Measurements from ENCODE around the gene NUDT12.

NUDT12 gene

GRCh38 chr5:103539376-103540330 is 22.9 kb downstream of the NUDT12 start:
- DNase-seq = no peak

- no peak for DNase-seq
These were observed 30.4 kb downstream of the NUDT12 start for GRCh38 chr5:103532086-103532734.

- DNase-seq = no peak
These were observed 36.2 kb downstream of the NUDT12 start for GRCh38 chr5:103526164-103526915.

- DNase-seq = no peak
These were observed 37.2 kb downstream of the NUDT12 start for GRCh38 chr5:103525361-103525760.

- DNase-seq = no peak
These were observed 39.3 kb downstream of the NUDT12 start for GRCh38 chr5:103523319-103523718.

- DNase-seq = no peak
These were observed 40.0 kb downstream of the NUDT12 start for GRCh38 chr5:103522586-103522985.

- DNase-seq = no peak
These were observed 43.0 kb downstream of the NUDT12 start for GRCh38 chr5:103519550-103519949.

- DNase-seq = no peak
These were observed 48.2 kb downstream of the NUDT12 start for GRCh38 chr5:103514371-103514770.

GRCh38 chr5:103513701-103514100 is 48.9 kb downstream of the NUDT12 start:
- DNase-seq = no peak

- DNase-seq = no peak
These were observed 50.1 kb downstream of the NUDT12 start for GRCh38 chr5:103512500-103512899.

- DNase-seq = no peak
These were observed 51.1 kb downstream of the NUDT12 start for GRCh38 chr5:103511554-103511885.

GRCh38 chr5:103510851-103511553 is 51.6 kb downstream of the NUDT12 start:
- DNase-seq = no peak

GRCh38 chr5:103505581-103506305 is 56.8 kb downstream of the NUDT12 start:
- DNase-seq = no peak

GRCh38 chr5:103503066-103503465 is 59.5 kb downstream of the NUDT12 start:
- DNase-seq = no peak

- DNase-seq = no peak
These were observed 59.9 kb downstream of the NUDT12 start for GRCh38 chr5:103502662-103503061.

Measured in bone marrow (tissue), 2 donors.